ENCODE data around the gene INTS1.

DNA sequence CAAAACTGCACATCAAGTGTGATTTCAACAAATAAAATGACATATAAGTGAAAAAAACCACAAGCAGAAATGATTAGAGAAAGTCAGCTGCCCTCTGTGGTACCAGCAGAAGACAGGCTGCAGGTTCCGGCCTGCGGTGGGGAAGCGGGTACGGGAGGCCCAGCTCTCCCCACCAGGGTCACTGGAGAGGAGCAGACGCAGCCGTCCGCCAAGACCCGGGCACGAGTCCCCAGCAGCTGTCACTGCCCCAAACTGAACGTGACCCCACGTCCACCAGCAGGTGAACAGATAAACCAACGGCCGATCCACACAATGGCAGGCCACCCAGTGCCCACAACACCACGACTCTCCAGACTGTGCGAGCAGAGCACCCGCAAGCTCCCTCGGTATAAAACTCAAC, 28.8 kb downstream of the INTS1 start:
- TF ChIP-seq, protein P1, sequence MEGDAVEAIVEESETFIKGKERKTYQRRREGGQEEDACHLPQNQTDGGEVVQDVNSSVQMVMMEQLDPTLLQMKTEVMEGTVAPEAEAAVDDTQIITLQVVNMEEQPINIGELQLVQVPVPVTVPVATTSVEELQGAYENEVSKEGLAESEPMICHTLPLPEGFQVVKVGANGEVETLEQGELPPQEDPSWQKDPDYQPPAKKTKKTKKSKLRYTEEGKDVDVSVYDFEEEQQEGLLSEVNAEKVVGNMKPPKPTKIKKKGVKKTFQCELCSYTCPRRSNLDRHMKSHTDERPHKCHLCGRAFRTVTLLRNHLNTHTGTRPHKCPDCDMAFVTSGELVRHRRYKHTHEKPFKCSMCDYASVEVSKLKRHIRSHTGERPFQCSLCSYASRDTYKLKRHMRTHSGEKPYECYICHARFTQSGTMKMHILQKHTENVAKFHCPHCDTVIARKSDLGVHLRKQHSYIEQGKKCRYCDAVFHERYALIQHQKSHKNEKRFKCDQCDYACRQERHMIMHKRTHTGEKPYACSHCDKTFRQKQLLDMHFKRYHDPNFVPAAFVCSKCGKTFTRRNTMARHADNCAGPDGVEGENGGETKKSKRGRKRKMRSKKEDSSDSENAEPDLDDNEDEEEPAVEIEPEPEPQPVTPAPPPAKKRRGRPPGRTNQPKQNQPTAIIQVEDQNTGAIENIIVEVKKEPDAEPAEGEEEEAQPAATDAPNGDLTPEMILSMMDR (IDR thresholded peaks at IDR 0.05; ENCODE audit: poor library complexity) = no peak
- no peak for TF ChIP-seq EZH2 (IDR thresholded peaks at IDR 0.05; ENCODE audit: borderline replicate concordance)
- no peak for TF ChIP-seq EZH2phosphoT487 (IDR thresholded peaks at IDR 0.05; ENCODE audit: low read depth, severe bottlenecking, unreplicated experiment)

Data from hepatocyte (in vitro differentiated cells).